Naive thymus-derived CD8-positive, alpha-beta T cell (primary cell): ENCODE data around the gene ANKRD60. TPM values are rescaled to one million over a fixed set of nuclear protein-coding genes. Genes with fewer than 3 reads are reported as not detected.

ENCODE experiments used
- ATAC-seq, 2 donors: fragments of 150-1000 bp; cut with Tn5 transposase in 1 of 2; sonication (Bioruptor Pico), chemical (Tn5 transposase) in 1 of 2; 1 replicate in 1 of 2; 2 replicates in 1 of 2; pipeline ENCODE4 v1.10.0; 2021; ENCODE audit warnings: mild to moderate bottlenecking in 2 of 2, moderate library complexity in 2 of 2
- POLR2A ChIA-PET: fragments of 350-600 bp; sonication (Branson Sonifier 250); formaldehyde crosslinking; loops from one replicate; lab custom pipeline; 2021; ENCODE audit warnings: antibody characterized with exemption; lab: Charles Lee
- DNase-seq, 10 donors: peaks; one replicate each; pipeline versions ENCODE4 v3.0.0 to v3.0.0-alpha.2; 2020 to 2022
- H3K27ac Mint-ChIP-seq, 10 donors: one replicate each; pipeline ENCODE4 v1.8.0; 2020 to 2022; ENCODE audit warnings: mild to moderate bottlenecking in 10 of 10, mixed read lengths in 10 of 10, moderate library complexity in 4 of 10, inconsistent platforms in 1 of 10
- H3K27me3 Mint-ChIP-seq, 5 donors: one replicate each; pipeline ENCODE4 v1.8.0; 2021 to 2022; ENCODE audit warnings: mixed read lengths in 5 of 5
- H3K36me3 Mint-ChIP-seq, 3 donors: one replicate each; pipeline ENCODE4 v1.8.0; 2020 to 2022; ENCODE audit warnings: mixed read lengths in 3 of 3, mild to moderate bottlenecking in 2 of 3, inconsistent platforms in 1 of 3
- H3K4me1 Mint-ChIP-seq, 4 donors: one replicate each; pipeline ENCODE4 v1.8.0; 2021 to 2022; ENCODE audit warnings: mixed read lengths in 4 of 4
- H3K4me3 Mint-ChIP-seq, 10 donors: one replicate each; pipeline ENCODE4 v1.8.0; 2020 to 2022; ENCODE audit warnings: mild to moderate bottlenecking in 10 of 10, mixed read lengths in 10 of 10, moderate library complexity in 6 of 10, inconsistent platforms in 1 of 10
- H3K9me3 Mint-ChIP-seq, 9 donors: one replicate each; pipeline ENCODE4 v1.8.0; 2020 to 2022; ENCODE audit warnings: mixed read lengths in 9 of 9, mild to moderate bottlenecking in 3 of 9, inconsistent platforms in 1 of 9, moderate library complexity in 1 of 9
- polyA plus RNA-seq, 3 donors: library from polyadenylated mRNA; unstranded; fragments of 300-500 nt; fragmentation: Illumina TruSeq; gene quantifications; one replicate each; pipeline ENCODE4 v1.2.3, GENCODE V29; 2021
- total RNA-seq, 8 experiments: library from RNA in 2 of 8; stranded (reverse) in 2 of 8; gene quantifications; one replicate each; pipeline ENCODE4 v1.2.3 and lab custom pipeline; 2021 to 2026

Gene ANKRD60
- total and polyA plus RNA-seq, 5 experiments from 2014 or later: not detected

- DNase-seq (no peak), ATAC-seq (no peak)
- Mint-ChIP-seq H3K27me3 (no peaks in the 10 kb centered on the region), H3K27ac (peak overlapping the region in 1 of 10 donors; percentile 37), H3K4me3 (no peak overlapping the region), H3K4me1 (peaks cover 3 to 16% (median 13%) of the 10 kb centered on the region in 4 donors), H3K36me3 (peaks cover 2 to 15% (median 4%) of the 10 kb centered on the region in 3 donors), H3K9me3 (peaks cover 0 to 1% (median 0%) of the 10 kb centered on the region in 9 donors)
- POLR2A ChIA-PET: no interaction called here
Observed at GRCh38 chr20:58260006-58260405, 31.6 kb upstream of the ANKRD60 start.

- no peak overlapping the region for H3K27ac Mint-ChIP-seq
Observed at GRCh38 chr20:58256842-58257241, 28.4 kb upstream of the ANKRD60 start.

GRCh38 chr20:58256307-58256706, 27.9 kb upstream of the ANKRD60 start:
- Mint-ChIP-seq H3K9me3 (peaks cover 0 to 6% (median 0%) of the 10 kb centered on the region in 9 donors), H3K27me3 (no peaks in the 10 kb centered on the region), H3K4me1 (peaks cover 5 to 28% (median 16%) of the 10 kb centered on the region in 4 donors), H3K27ac (no peak overlapping the region), H3K36me3 (peaks cover 4 to 12% (median 8%) of the 10 kb centered on the region in 3 donors), H3K4me3 (no peak overlapping the region)
- DNase-seq (no peak), ATAC-seq (no peak)
- POLR2A ChIA-PET: no interaction called here

More at GRCh38 chr20:58256842-58257241, 28.4 kb upstream of the ANKRD60 start:
- DNase-seq (no peak), ATAC-seq (no peak)
- no peak overlapping the region for H3K4me3 Mint-ChIP-seq
- no peaks in the 10 kb centered on the region for H3K27me3 Mint-ChIP-seq
- H3K9me3 Mint-ChIP-seq: peaks cover 0 to 6% (median 0%) of the 10 kb centered on the region in 9 donors
- H3K36me3 Mint-ChIP-seq: peaks cover 4 to 12% (median 8%) of the 10 kb centered on the region in 3 donors
- POLR2A ChIA-PET: no interaction called here
- peaks cover 5 to 23% (median 14%) of the 10 kb centered on the region in 4 donors for H3K4me1 Mint-ChIP-seq

GRCh38 chr20:58254890-58255289, 26.4 kb upstream of the ANKRD60 start:
- H3K27ac Mint-ChIP-seq: no peak overlapping the region
- no peaks in the 10 kb centered on the region for H3K27me3 Mint-ChIP-seq
- peaks cover 0 to 6% (median 0%) of the 10 kb centered on the region in 9 donors for H3K9me3 Mint-ChIP-seq
- POLR2A ChIA-PET: interaction anchor here (0.5 kb wide), 1 partner anchor 48 kb away, joined by 3 read pairs; no protein-coding TSS in a partner anchor
- peaks cover 4 to 18% (median 9%) of the 10 kb centered on the region in 3 donors for H3K36me3 Mint-ChIP-seq
- DNase-seq: no peak
- ATAC-seq: no peak
- peaks cover 9 to 28% (median 23%) of the 10 kb centered on the region in 4 donors for H3K4me1 Mint-ChIP-seq
- H3K4me3 Mint-ChIP-seq: no peak overlapping the region

DNA sequence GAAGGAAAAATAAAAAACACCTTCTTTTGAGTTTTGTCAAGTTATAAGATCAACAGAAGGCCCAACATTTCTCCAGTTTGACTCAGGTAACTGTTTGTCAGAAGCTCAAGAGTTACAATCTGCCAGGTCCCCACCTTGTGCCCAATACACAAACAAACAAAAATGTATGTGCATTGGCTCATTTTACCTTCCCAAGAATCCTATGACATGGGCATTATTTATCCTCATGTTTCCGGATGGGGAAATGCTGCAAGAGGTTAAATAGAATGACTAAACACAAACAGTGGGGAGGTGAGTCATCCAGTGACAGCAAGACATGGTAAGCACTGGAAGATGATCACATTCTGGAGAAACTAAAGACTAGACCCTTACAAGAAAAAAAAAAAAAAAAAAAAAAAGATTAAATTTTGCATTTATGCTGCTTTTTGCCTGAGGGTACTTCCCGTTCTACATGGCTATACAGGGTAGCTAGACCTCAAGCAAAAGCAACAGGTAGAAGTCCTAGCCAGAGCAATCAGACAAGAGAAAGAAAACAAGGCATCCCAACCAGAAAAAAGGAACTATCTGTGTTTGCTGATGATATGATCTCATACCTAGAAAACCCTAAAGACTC, 23.6 kb upstream of the ANKRD60 start:
- peaks cover 0 to 6% (median 0%) of the 10 kb centered on the region in 9 donors for H3K9me3 Mint-ChIP-seq
- H3K36me3 Mint-ChIP-seq: peaks cover 7 to 27% (median 19%) of the 10 kb centered on the region in 3 donors
- POLR2A ChIA-PET: interaction anchor here (0.7 kb wide), 1 partner anchor 399 kb away, joined by 3 read pairs; no protein-coding TSS in a partner anchor
- peak overlapping the region in 1 of 10 donors; percentile 14 for H3K27ac Mint-ChIP-seq
- no peaks in the 10 kb centered on the region for H3K27me3 Mint-ChIP-seq
- DNase-seq: no peak
- no peak overlapping the region for H3K4me3 Mint-ChIP-seq
- ATAC-seq: no peak
- H3K4me1 Mint-ChIP-seq: peaks cover 7 to 21% (median 15%) of the 10 kb centered on the region in 4 donors

DNA sequence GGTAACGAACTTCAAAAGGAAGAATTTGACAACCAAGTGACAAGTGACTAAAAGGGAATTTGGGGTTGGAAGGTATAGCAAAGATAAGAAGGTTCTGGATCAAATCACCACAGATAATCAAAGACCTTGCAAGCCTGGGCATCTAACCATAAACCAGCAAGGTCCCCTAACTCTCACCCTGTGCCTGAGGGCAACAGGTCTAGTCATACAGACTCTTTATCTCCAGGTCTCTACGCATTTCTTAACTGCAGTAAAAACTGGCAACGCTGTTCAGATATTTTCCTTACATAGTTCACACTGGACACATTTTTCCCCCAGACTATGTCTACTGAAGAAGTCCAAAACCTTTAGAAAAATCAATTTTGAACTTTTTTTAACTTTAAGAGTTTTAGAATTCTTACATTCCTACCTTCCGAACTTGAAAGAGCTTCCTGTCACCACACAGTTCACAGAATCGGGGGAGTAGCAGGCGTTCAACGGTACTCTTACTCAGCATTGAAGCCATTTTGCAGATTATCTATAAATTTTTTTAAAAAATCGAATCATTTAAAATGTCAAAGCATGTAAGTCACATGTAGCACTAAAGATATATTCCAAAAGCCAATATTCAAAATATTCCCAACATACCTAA, 23.0 kb upstream of the ANKRD60 start:
- POLR2A ChIA-PET: no interaction called here
- Mint-ChIP-seq H3K4me3 (peak overlapping the region in 7 of 10 donors; percentile 8 to 59 (median 33)), H3K27me3 (no peaks in the 10 kb centered on the region), H3K27ac (peak overlapping the region in 2 of 10 donors; percentile 14 to 73), H3K4me1 (peaks cover 6 to 15% (median 10%) of the 10 kb centered on the region in 4 donors), H3K36me3 (peaks cover 3 to 29% (median 25%) of the 10 kb centered on the region in 3 donors), H3K9me3 (peaks cover 0 to 6% (median 0%) of the 10 kb centered on the region in 9 donors)
- DNase-seq: no peak
- ATAC-seq: peak; percentile 35 to 62

DNA sequence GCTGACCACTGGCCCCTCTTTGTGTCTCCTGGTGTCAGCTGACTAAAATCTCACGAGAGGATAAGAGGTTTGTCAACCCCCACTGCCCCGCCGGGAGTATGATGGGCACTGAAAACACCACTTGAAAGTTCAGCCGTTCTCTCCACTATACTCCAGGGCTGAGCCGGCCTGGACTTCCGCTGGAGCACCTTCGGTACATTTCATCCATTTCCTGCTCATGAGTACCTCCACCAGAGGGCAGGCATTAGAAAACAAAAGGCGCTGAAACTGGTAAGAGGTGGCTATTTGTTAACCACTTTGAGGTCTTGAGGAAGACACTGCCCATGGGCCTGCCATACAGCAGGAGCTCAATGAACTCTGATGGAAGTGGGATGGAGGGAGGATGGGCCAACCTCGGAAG, 17.9 kb upstream of the ANKRD60 start:
- ATAC-seq (no peak), DNase-seq (no peak)
- H3K9me3 Mint-ChIP-seq: no peaks in the 10 kb centered on the region
- H3K4me3 Mint-ChIP-seq: no peak overlapping the region
- no peaks in the 10 kb centered on the region for H3K27me3 Mint-ChIP-seq
- H3K27ac Mint-ChIP-seq: no peak overlapping the region
- POLR2A ChIA-PET: no interaction called here
- peaks cover 3 to 50% (median 35%) of the 10 kb centered on the region in 3 donors for H3K36me3 Mint-ChIP-seq
- peaks cover under 1 to 11% (median 4%) of the 10 kb centered on the region in 4 donors for H3K4me1 Mint-ChIP-seq

- Mint-ChIP-seq H3K9me3 (no peaks in the 10 kb centered on the region), H3K36me3 (peaks cover 3 to 51% (median 35%) of the 10 kb centered on the region in 3 donors), H3K27me3 (no peaks in the 10 kb centered on the region), H3K4me3 (no peak overlapping the region), H3K27ac (no peak overlapping the region), H3K4me1 (peaks cover 0 to 7% (median under 1%) of the 10 kb centered on the region in 4 donors)
- DNase-seq (no peak), ATAC-seq (no peak)
- POLR2A ChIA-PET: no interaction called here
Observed at GRCh38 chr20:58245931-58246330, 17.5 kb upstream of the ANKRD60 start.

GRCh38 chr20:58245181-58245891, 16.9 kb upstream of the ANKRD60 start:
- peaks cover 3 to 49% (median 34%) of the 10 kb centered on the region in 3 donors for H3K36me3 Mint-ChIP-seq
- peaks cover 0 to 3% (median under 1%) of the 10 kb centered on the region in 4 donors for H3K4me1 Mint-ChIP-seq
- H3K4me3 Mint-ChIP-seq: no peak overlapping the region
- DNase-seq: no peak
- H3K27ac Mint-ChIP-seq: peak overlapping the region in 1 of 10 donors; percentile 63
- no peak for ATAC-seq
- no peaks in the 10 kb centered on the region for H3K27me3 Mint-ChIP-seq
- H3K9me3 Mint-ChIP-seq: no peaks in the 10 kb centered on the region
- POLR2A ChIA-PET: no interaction called here

GRCh38 chr20:58244517-58245030, 16.1 kb upstream of the ANKRD60 start:
- peak overlapping the region in 2 of 10 donors; percentile 63 to 72 for H3K27ac Mint-ChIP-seq
- peaks cover 3 to 43% (median 29%) of the 10 kb centered on the region in 3 donors for H3K36me3 Mint-ChIP-seq
- no peak for ATAC-seq
- DNase-seq: no peak
- H3K9me3 Mint-ChIP-seq: no peaks in the 10 kb centered on the region
- H3K4me1 Mint-ChIP-seq: no peaks in the 10 kb centered on the region
- no peak overlapping the region for H3K4me3 Mint-ChIP-seq
- H3K27me3 Mint-ChIP-seq: no peaks in the 10 kb centered on the region
- POLR2A ChIA-PET: no interaction called here

DNA sequence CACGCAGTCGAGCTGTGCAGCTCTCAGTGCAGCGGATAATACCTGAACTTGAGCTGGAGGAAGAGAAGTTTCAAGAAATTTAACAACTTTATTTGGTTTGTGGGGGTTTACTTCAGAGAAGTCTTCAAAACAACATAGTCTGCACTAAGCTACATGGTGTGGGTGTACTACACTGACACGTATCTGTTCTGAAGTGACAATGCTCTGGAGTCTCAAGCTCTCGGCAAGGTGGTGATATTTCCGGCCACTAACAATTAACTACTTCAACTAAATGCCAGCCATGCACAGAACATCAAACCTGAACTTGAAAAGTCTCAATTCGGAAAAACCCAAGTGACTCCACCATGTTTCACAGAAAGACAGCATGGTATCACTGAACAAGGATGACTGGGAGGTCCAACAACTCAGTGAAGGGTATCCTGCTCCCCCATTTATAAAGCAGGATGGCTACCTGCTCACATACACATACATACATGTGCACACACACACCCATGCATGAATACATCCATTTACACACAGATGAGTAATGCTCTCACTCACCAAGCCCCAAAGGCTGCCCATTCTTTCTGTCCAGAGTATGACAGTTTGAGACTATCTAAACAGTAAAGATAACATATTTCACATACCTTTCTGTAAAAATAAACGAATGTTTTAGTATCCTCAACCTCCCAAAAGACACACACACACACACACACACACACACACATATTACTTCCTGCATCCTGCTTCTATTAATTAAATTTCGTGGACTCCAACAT, 15.4 kb upstream of the ANKRD60 start:
- H3K4me1 Mint-ChIP-seq: no peaks in the 10 kb centered on the region
- no peaks in the 10 kb centered on the region for H3K27me3 Mint-ChIP-seq
- ATAC-seq (no peak), DNase-seq (no peak)
- H3K4me3 Mint-ChIP-seq: no peak overlapping the region
- peak overlapping the region in 3 of 10 donors; percentile 60 to 72 (median 63) for H3K27ac Mint-ChIP-seq
- POLR2A ChIA-PET: no interaction called here
- peaks cover 3 to 43% (median 26%) of the 10 kb centered on the region in 3 donors for H3K36me3 Mint-ChIP-seq
- no peaks in the 10 kb centered on the region for H3K9me3 Mint-ChIP-seq

DNA sequence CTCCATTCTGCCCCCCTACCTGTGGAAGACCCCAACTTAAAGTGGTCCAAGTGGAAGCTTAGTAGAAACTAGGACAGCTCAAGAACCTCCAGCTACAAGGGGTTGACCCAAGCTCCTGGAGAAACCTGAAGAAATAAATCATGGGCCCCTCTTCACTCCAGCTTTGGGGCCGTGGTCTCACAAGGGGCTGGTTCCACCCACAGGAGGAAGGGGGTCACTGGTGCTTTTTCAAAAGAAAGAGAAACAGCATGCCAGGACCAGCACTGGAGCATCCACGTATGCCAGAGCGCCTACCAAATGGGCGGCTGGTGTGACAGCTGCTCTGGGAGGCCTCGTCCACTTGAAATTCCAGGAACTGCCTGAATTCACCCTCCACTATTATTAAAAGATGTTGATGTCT, 14.4 kb upstream of the ANKRD60 start:
- ATAC-seq: no peak
- Mint-ChIP-seq H3K9me3 (no peaks in the 10 kb centered on the region), H3K4me3 (no peak overlapping the region), H3K36me3 (peaks cover 2 to 41% (median 25%) of the 10 kb centered on the region in 3 donors), H3K27ac (peak overlapping the region in 1 of 10 donors; percentile 21), H3K4me1 (peaks cover 0 to under 1% (median 0%) of the 10 kb centered on the region in 4 donors), H3K27me3 (no peaks in the 10 kb centered on the region)
- POLR2A ChIA-PET: interaction anchor here (0.6 kb wide), 1 partner anchor 763 kb away, joined by 4 read pairs; no protein-coding TSS in a partner anchor
- no peak for DNase-seq
